ENCODE measurements around the gene CKLF.

DNA sequence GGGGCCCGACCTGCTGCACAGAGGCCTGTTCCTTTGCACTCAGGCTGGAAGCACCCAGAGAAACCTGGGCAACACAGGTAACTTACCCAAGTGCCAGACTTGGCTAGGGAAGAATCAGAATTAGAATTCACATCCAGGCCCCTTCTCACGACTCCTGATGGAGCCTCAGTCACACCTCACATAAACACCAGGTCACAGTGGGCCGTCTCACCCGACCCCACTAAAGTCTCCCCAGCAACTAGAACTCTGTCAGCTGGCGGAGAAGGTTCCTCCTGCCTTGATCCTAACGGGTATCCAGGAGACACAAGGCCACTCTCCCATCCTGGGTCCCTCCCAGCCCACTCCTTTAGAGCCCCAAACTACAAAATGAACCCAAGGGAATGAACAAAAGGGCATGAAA is 8.8 kb upstream of the CKLF start:
- TF ChIP-seq, protein P1, sequence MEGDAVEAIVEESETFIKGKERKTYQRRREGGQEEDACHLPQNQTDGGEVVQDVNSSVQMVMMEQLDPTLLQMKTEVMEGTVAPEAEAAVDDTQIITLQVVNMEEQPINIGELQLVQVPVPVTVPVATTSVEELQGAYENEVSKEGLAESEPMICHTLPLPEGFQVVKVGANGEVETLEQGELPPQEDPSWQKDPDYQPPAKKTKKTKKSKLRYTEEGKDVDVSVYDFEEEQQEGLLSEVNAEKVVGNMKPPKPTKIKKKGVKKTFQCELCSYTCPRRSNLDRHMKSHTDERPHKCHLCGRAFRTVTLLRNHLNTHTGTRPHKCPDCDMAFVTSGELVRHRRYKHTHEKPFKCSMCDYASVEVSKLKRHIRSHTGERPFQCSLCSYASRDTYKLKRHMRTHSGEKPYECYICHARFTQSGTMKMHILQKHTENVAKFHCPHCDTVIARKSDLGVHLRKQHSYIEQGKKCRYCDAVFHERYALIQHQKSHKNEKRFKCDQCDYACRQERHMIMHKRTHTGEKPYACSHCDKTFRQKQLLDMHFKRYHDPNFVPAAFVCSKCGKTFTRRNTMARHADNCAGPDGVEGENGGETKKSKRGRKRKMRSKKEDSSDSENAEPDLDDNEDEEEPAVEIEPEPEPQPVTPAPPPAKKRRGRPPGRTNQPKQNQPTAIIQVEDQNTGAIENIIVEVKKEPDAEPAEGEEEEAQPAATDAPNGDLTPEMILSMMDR (IDR thresholded peaks at IDR 0.05; ENCODE audit: low read length) = no peak
- no peak for TF ChIP-seq EZH2 (IDR thresholded peaks at IDR 0.05; ENCODE audit: borderline replicate concordance, low read length)
